HL-60/S4 (cell line): ENCODE data around the gene CHMP1A.

Experiments
- in situ Hi-C: fragments of 300-500 bp; cut with MboI; formaldehyde crosslinking; loops from 2 replicates; pipeline ENCODE4 v1.14.3; 2022; ENCODE audit warnings: low sequenced_read_pairs

The CHMP1A gene

DNA sequence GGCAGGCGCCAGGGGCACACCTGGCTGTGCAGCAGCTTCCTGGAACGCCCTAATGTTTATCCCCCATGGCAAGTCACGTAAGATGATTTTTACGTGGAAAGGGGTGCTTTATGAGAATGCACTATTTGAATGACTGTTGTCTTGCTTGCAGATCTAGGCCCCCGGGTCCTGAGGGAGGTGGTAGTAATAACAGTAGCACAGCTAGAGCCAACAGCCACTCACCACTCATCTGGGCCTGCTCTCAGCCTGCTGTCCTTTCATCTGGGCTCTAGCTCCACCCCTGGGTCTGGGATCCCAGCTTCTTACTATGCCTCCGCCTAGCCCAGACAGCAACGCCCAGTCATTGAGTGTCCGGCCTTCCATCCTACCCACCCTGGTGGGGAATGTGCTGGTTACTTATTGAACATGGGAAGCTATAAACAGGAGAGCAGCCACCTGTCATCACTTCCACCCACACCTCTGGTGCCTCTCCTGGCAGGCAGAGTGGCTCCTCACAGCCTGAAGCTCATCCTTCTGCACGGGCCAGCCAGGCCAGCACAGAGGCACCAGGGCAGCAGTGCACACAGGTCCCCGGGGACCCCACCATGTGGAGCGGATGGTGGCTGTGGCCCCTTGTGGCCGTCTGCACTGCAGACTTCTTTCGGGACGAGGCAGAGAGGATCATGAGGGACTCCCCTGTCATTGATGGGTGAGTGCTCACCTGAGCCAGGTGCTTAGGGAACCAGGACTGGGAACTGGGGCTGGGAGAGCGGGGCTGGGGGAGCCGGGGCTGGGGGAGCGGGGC, 27.5 kb downstream of the CHMP1A start:
- in situ Hi-C loops = no loop called here

DNA sequence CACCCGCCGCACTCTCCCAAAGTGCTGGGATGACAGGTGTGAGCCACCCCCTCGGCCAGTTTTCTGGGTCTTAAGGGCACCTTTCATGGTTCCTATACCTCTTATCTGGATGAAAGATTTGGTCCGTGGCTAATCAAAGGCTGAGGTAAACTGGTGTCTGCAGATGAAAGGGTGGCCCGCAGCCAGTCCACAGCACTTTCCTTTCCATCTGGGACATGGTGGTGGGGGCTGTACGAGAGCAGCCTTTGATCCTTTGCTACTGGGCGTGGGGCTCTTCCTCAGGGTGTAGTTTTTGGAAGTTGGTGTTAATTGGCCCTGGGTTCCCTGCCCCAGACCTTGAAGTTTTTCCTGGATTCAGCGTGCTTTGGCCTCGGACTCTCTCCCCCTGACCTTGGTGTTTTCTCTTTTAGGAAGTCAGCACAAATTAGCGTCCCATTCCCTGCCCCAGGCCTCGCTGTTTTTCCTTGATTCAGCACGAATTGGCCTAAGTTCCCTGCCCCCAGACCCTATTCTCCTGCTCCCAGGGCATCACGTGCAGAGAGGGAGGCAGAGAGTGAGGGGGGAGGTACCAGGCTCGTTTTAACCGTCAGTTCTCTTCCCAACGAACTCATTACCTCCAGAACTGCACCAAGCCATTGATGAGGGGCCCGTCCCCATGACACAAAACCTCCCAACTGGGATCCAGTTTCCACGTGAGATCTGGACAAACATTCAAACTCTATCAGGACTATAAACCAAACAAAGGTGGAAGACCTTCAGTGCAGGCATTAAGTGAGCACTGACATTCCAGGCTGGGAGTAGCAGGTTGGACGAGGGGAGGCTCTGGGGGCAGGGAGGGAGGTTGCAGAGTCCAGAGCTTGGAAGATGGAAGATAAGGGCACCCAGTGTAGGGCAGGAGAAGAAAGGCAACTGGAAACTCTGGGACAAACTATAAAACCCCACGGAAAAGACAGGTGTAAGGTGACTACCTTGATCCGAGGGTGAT, 32.4 kb downstream of the CHMP1A start:
- in situ Hi-C loops = no loop called here

DNA sequence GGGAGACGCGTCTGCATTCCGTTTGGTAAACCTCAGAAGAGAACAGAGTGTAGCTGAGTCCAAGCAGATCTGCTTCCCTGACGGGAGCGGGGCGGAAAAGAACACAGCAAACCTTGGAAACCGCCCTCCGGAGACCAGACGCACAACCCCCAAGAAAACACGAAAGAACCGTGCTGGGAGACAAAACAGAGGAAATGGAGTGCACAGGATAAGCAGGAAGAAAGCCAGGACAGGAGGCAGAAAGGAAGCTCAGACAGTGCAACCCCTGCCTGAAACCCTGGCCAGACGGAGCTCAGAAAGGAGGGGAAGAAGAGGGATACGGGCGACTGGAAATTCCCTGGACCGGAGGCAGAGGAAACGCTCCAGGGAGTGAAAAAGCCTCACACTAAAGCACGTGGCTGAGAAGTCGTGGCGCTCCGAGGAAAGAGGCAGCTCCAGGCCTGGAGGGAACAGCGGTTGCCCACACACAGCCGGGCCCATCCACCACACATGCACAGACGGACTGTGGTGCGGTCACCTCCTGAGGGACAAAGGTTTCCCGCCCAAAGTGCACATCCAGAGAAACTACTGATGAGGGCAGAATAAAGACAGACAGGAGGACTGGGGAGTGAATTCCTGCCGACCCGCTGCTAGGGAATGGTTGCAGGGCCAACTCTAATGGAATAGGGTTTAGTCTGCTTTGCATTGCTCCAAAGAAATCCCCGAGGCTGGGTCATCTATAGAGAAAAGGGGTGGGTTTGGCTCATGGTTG, 33.8 kb downstream of the CHMP1A start:
- in situ Hi-C loops = no loop called here

DNA sequence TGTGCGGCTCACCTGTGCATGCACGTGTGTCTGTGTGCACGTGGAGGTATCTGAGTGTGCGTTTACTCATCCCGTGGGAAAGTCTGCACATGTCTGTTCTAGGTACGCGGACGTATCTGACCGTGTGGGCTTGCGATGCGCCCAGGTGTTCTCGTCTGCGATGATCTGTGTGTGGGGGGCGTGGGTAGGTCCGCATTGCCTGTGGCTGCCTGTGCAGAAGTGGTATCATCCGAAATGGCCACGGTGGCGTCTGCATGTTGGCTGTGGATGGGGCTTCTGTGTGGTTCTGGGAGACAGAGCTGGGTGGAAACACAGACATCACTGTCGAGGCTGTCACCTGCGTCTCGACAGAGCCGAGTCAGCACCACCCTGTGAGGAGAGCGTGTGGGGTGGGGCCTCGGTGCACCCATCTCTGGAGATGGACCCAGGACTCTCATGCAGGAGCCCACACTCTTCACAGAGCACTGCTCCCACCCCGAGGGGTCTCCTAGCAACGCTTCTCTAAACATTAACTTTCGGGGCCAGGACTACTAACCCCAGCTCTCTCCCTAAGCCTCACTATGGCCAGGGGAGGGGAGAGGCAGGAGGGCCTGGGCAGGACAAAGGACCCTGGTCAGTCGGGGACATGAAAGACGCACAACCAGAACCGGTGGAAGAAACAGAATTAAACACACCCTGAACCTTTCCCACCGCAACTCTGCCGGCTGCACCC, 35.7 kb downstream of the CHMP1A start:
- in situ Hi-C loops = no loop called here

DNA sequence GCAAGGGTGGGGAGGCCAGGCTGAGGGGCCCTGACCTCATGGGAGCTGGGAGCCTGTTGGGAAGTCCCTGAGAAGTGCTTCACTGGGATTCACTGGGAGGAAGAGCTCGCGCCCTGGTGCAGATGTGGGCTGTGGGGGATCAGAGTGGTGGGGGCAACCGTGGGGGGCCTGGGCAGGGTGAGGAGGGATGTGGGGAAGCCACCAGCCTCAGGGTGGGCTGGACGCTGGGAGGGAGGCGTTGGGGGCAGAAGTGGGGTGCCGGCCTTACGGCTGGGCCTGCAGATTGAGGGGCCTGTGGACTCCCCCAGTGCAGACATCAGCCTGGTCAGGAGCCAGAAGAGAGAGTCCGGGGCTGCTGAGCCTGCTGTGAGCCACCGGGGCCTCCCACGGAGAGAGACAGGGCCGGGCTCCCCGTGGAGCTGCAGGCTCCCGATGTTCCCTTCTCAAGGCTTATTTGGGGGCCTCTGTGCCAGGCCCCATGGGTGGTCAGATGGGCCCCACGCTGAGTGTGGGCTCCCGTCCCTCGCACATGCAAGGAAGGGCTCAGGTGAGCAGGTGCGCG, 36.3 kb downstream of the CHMP1A start:
- in situ Hi-C loops = no loop called here

DNA sequence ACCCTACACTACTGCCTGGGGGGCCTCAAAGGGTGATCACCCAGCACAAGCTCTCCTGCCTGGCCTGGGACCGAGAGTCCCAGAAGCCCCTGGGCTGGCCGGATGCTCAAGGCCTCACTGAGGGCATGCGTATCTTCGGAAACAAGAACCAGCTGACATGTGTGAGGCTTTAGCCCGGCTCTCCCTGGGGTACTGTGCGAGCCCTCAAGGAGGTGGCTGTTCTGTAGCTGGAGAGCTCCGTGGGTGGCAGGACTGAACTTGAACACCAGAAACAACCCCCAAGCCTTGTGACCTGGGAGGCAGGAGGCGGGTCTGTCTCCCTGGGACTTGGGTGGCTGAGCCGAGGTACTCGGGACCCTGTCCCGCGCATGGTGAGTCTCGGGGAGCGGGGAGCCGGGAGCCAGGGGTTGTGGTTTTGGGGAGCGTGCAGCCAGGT, 37.1 kb downstream of the CHMP1A start:
- in situ Hi-C loops = no loop called here

DNA sequence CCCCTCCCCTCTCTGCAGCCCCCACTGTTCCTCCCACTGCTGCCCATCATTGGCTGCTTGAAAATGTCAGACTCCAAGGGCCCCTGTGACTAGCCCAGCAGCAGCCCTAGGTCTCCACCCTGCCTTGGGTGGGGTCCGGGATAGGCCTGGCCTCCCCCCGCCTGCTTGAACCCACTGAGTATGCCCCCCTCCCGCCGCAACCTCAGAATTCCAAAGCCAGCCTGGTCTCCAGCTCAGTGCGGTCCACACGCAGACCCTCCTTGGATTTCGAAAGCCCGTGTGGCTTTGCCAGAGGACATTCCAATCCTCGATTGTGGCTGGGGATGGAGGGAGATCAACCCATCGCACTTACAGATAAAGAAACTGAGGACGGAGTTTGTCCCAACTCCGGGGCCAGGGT, 37.7 kb downstream of the CHMP1A start:
- in situ Hi-C loops = no loop called here

DNA sequence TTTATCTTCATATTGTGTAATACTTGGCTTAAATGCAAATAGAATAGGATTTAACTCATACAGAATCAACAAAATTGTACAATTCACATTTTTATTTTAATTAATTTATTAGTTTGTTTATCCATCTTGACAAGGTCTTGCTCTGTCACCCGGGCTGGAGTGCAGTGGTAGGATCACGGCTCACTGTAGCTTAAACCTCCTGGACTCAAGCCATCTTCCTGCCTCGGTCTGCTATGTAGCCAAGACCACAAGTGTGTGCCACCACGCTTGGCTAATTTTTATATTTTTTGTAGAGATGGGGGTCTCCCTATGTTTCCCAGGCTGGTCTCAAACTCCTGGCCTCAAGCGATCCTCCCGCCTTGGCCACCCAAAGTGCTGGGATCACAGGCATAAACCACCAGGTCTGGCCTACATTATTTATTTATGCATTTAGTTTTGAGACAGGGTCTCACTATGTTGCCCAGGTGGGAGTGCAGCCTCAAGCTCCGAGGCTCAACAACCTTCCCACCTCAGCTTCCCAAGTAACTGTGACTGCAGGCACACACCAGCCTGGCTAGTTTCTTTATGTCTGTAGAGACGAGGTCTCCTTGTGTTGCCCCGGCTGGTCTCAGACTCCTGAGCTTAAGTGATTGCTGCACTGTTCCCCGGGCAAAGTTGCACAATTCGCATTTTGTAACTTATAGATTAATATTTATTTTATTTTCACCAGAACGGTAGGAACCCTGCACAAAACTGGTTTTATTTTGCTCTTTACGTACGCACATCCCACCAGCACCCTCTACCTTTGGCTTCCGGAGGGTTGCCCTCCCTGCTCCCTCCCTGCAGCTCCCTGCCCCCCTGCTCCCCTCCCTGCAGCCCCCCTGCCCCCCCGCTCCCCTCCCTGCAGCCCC, 39.2 kb downstream of the CHMP1A start:
- in situ Hi-C loops = no loop called here

DNA sequence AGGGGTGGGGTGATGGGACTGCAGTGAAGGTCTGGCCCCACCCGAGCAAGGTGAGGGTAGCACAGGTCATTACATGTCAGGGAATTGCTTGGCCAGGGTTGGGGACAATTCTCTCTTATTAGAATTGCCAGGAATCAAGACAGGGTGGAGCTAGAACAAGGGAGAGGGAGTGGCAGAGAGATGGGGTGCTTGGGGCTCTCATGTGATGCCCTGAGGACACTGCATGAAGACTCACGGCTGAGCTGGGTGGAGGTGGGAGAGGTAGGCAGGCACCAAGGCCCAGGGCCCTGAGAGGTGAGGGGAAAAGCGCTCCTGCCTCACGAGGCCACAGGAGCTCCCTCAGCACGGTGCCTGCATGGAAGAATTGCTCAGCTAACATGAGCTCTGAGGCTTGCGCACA, 40.5 kb downstream of the CHMP1A start:
- in situ Hi-C loops = no loop called here

DNA sequence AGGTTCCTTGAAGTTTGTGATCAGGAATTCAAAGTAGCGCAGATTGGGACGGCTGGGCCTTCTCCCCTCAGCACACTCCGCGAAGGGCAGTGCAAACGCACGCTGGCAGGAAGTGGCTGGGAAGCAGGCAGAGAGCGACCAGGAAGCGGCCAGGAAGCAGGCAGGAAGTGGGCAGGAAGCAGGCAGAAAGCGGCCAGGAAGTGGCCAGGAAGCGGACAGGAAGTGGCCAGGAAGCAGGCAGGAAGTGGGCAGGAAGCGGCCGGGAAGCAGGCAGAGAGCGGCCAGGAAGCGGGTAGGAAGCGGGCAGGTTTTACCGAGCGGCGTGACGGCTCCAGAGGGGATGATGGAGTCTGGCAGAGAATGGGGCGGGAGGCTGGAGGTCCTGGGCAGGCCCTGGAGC, 40.9 kb downstream of the CHMP1A start:
- in situ Hi-C loops = no loop called here

DNA sequence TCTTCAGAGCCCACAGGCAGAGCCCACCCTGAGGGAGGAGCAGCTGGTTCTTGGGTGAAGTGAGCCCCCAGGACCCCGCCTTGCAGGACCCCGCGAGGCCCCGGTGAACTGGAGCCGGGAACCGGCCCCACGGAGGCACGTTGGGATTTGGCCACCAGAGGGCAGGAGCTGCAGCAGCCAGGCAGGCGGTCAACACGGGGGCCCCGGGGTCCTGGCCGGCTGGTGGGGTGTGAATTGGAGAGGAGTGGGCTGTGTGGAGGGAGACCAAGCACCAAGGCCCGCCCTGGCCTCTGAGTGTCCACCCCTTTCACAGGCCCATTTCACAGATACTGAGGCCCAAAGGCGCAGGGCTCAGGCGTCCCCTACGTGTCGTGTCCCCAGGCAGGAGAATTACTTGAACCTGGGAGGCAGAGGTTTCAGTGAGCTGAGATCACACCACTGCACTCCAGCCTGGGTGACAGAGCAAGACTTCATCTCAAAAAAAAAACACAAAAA, 41.9 kb downstream of the CHMP1A start:
- in situ Hi-C loops = no loop called here

DNA sequence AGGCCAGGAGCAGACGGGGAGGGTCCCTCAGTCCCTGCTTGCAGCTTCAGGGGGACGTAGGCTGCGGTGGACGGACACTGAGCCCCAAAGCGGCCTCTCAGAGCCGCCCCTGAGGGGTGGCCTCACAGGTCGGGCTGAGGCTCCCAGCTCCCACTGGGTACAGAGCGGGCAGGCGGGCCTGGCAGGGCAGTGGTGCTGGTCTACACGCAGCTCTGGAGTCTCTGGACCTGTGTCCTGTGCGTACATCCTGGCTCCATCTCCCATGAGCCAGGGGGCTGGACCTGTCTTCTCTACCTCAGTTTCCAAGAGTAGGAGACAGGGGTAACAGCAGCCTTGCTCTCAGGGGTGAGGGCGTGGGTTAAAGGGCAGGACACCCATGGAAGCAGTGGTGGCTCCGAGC, 42.3 kb downstream of the CHMP1A start:
- in situ Hi-C loops = no loop called here

DNA sequence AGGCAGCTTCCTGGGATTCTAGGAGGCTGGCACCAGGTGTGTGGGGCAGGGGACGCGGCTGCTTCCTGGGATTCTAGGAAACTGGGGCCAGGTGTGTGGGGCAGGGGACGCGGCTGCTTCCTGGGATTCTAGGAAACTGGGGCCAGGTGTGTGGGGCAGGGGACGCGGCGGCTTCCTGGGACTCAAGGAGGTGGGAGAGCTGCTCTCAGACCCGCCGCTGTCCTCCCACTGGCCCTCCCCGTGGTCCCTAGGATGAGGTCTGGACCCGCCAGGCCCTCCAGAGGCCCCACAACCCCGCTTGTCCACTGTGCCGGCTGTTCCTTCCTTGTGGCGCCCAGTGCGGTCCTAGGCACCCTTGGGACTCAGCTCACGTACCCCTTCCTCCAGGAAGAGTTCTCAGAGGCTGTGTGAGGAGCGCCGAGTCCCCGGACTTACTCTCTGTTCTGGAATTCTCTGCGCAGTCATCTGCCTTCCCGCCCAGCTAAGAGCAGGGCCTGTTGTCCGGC, 43.5 kb downstream of the CHMP1A start:
- in situ Hi-C loops = no loop called here

DNA sequence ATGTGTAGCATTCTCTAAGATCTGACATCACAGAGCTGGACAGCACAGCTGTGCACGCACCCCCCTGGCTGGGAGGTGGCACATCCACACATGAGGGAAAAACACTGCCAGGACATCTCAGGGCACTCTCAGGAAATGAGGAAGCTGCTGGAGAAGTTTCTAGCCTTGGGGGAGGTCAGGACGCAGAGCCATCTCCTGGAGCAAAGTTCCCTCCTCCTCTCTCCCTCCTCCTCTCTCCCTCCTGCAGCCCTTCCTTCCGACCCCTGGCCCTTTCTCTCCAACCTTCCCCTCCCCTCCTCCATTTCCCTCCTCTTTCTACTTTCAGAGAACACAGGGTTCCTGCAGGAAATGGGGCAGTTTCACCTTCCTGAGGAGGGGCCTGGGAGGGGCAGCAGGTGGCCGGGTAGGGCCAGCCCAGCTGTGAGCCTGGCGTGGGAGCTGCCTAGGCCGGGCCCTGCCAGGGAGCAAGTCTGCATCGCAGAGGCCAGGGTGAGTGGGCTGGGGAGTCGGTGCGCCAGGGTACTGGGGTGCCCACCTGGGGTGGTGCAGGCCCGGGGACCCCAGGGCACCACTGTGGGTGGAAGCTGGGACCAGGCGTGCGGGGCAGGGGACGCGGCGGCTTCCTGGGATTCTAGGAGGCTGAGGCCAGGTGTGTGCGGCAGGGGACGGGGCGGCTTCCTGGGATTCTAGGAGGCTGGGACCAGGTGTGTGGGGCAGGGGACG, 44.1 kb downstream of the CHMP1A start, which contains the start of gene DPEP1:
DPEP1 (plus strand) TSS at position 412 of the 723 bp plus-strand sequence. CDS start 16,769 bp downstream, outside the sequence.
- in situ Hi-C loops = no loop called here

DNA sequence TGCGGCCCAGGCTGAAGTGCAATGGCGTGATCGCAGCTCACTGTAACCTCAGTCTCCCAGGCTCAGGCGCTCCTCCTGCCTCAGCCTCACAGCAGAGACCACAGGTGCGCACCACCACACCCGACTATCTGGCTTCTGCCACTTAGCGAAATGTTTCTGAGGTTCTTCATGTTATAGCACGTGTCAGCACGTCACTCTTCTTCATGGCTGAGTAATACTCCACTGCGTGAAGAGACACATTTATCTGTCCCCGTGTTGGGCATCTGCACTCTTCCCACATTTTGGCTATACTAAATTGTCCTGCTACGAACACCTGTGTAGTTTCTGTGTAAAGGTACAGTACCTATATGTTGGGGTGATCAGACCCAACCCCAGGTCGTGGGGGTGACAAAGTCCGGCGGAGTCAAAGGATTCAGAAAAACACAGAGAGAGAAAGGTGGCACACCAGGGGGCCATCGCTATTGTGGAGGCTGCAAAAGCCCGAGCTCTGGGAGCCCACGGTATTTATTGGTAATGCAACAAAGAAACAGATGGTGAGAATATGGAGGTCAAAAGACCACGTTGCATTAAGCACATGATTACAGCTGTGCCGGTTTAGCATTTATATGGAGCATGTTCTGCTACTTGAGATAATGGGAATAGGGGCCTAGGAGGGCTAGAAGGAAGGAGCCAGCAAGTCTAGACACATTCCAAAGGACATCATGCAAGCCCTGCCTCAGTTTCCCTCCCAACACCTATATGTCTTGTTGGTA, 44.9 kb downstream of the CHMP1A start:
- in situ Hi-C loops = no loop called here

DNA sequence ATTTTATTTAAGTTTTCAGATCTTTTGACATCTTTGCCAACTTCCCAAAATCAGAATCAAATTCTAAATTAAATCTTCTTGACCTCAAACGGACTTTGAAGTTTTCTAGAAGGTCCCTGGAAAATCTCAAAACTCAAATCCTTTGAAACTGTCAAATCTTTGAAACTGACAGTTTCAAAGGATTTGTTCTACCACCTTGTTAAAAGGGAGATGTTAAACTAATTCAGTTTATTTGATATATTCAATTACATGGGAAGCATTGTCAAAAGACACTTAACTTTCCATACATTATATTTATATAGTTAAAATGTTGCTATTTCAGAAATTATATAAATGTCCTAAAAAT, 47.4 kb downstream of the CHMP1A start:
- in situ Hi-C loops = no loop called here

DNA sequence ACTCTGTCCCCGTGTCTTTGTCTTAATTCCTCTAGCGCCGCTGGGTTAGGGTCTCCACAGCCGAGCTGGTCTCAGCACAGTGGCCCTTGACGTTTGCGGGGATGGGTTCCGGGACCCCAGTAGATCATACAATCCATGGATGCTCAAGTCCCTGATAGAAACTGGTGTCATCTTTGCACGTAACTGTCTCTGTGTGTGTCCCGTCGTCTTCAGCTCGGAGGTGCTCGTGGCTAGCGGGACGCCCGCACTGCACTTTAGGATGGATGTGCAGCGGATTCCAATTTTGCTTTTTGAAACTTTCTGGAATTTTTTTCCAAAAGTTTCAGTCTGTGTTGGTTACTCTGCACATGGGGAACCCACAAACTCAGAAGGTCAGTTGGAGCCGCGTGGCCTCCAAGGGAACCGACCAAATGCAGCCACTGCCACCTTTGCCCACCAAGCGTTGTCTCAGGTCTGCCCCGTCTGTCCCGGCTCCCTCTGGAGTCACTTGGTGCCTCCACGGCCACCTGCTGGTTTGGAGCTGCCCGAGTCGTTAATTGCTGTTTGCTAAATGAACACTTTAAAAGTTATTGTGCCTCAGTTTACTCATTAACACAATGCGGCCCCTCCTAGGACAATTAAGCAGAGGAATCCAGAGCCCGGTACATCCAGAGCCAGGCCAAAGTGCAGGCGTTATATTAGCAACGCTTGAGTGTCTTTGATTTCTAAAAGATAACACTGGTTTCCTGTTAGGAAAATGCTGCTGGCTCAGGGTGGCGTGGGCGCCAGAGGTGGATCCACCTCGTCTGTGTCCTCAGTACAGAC, 49.4 kb downstream of the CHMP1A start:
- in situ Hi-C loops = no loop called here
